GM19023 (cell line): ENCODE results near the gene ARHGAP6.
"Not testable (repeated sequence)": the region's sequence is repeated elsewhere in the genome, so short reads cannot be mapped to it uniquely, and the experiment has no call there.

Experiments used
- ATAC-seq: cut with Tn5 transposase; IDR thresholded peaks from one replicate; pipeline ENCODE4 v1.9.1; 2021; ENCODE audit warnings: mild to moderate bottlenecking, moderate library complexity; ENCODE audit not compliant: unreplicated experiment

Gene ARHGAP6

DNA sequence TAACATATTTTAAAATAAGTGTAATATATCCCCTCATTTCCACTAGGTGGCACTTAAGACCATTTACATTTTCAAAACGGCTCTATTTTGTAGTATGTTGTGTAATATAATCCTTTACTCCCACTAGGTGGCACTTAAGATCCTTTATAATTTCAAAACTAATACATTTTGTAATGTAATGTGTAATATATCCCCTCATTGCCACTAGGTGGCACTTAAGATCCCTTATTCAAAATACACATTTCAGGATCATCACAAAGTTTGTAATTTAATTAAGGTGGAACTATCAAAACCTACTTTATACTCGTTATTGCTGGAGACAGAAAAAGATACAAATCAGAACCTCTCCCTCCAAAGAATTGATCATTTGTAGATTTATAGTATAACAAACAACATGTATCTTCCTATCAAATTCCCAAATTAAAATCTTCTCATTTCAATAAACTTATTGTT, 132.5 kb downstream of the ARHGAP6 start:
- peak; percentile 74 for ATAC-seq

DNA sequence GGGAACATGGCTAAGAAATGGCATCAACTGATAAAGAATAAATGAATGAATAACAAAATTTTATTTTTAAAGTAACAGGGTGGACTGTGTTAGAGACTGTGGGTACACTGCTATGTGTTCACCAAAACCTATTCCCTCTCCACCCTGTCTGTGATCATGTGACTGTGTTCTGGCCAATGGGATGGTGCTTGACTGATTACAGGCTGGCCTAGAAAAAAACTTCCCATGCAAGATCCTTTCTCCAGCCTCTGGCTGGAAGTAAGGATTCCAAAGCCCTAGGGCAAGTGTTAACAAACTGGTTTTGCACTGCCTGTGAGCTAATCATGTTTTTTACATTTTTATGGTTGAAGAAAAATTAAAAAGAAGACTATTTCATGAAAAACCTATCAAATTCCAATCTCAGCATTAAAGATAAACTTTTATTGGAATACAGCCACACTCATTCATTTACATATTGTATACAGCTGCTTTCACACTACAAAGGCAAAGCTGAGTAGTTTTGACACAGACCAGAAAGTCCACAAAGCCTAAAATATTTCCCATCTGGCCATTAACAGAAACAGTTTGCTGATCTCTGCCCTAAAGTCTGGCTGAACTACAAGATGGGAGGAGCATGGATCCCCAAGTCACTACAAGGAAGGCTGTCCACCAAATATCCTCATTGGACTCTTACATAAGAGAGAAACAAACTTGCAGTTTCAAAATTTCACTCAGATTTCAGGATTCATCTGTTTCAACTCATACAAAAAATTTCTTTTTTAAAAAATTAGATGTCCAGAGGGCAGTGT, 133.2 kb downstream of the ARHGAP6 start:
- no peak for ATAC-seq

GRCh38 chrX:11531226-11531625, 134.5 kb downstream of the ARHGAP6 start:
- ATAC-seq: no peak

- no peak for ATAC-seq
These were observed 135.1 kb downstream of the ARHGAP6 start for GRCh38 chrX:11530621-11531020.

- no peak for ATAC-seq
These were observed 137.1 kb downstream of the ARHGAP6 start for GRCh38 chrX:11528623-11529022.

GRCh38 chrX:11525685-11526084, 140.0 kb downstream of the ARHGAP6 start:
- no peak for ATAC-seq

DNA sequence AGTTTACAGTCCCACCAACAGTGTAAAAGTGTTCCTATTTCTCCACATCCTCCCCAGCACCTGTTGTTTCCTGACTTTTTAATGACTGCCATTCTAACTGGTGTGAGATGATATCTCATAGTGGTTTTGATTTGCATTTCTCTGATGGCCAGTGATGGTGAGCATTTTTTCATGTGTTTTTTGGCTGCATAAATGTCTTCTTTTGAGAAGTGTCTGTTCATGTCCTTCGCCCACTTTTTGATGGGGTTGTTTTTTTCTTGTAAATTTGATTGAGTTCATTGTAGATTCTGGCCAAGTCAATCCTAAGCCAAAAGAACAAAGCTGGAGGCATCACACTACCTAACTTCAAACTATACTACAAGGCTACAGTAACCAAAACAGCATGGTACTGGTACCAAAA, 146.5 kb downstream of the ARHGAP6 start:
- ATAC-seq: not testable (repeated sequence)

- ATAC-seq: no peak
These were observed 155.9 kb downstream of the ARHGAP6 start for GRCh38 chrX:11509786-11510185.

GRCh38 chrX:11504234-11504633, 161.5 kb downstream of the ARHGAP6 start:
- no peak for ATAC-seq

DNA sequence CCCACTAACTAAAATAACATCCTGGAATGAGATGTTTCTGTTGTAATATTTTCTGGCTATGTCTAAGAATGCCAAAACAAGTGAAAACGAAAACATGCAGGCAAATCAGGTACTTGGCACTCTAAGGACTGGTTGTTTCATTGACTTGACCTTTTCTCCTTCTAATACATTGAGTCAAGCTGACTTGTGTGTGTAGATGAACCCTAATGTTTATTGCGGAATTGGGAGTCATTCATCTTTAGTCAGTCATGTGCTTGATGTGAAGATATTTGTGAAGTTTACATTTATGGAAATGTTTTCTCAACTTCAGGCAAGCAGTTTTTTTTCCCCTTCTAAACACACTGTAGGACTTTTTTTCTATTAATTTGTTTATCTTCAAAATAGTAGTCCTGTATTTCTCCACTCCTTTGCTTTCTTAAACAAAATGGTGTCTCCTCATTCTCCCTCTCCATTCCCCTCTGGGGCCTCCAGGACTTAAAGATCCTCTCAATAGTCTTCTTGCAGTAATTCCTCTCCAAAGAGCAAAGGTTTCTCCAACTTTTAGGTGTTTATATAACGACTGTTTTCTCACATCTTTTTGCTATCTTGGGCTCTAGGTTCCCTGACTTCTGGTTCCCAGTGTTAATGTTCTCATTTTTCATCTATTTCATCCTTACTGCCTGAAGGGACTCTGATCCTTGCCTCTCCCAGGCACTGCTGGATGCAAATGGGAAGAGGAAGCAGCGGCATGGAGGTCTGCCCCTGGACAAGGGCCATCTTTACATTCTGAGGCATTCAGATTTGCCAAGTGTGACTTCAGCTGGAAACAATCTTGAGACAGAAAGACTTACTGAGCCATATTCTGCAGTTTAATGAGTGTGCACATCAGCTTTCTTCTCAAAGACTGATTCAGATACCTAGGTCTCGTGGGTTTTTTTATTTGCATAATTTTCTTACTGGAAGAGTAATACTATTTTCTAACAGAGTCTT, 166.4 kb downstream of the ARHGAP6 start:
- no peak for ATAC-seq

DNA sequence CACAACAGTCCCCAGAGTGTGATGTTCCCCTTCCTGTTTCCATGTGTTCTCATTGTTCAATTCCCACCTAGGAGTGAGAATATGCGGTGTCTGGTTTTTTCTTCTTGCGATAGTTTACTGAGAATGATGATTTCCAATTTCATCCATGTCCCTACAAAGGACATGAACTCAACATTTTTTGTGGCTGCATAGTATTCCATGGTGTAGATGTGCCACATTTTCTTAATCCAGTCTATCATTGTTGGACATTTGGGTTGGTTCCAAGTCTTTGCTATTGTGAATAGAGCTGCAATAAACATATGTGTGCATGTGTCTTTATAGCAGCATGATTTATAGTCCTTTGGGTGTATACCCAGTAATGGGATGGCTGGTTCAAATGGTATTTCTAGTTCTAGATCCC, 174.3 kb downstream of the ARHGAP6 start:
- not testable (repeated sequence) for ATAC-seq

DNA sequence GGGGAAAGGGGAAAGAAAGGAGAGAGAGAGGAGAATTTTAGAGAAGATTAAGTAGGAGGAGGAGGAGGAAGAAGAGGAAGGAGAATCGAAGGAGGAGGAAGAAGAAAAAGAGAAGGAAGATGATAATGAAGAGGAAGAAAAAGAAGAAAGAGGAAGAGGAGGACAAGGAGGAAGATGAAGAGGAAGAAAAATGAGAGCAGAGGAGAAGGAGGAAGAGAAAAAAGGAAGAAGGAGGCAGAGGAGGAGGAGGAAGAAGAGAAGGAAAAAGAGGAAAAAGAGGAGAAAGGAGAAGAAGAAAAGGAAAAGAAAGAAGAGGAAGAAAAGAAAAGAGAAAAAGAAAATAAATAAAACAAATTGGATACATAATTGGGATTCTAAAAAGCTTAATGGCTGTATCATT, 181.4 kb downstream of the ARHGAP6 start:
- no peak for ATAC-seq

- no peak for ATAC-seq
These were observed 184.7 kb downstream of the ARHGAP6 start for GRCh38 chrX:11481035-11481434.

DNA sequence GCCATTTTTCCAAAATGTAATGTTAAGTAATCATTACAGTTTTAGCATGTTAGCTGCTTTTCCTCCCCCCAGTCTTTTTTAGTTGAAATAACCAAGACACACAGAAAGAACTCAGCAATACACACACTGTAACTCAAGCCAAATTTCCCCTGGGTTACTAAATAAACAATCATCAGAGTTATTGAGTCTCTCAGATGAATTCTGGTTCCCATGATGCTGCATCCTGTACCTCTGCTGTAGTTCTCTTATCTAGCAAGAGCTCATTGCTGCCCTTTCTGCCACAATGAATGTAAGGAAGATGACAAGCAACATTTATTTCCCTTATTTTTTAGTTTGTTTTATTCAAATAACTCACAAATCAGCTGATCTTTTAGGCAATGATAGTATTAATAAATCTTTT, 185.1 kb downstream of the ARHGAP6 start:
- ATAC-seq: no peak

DNA sequence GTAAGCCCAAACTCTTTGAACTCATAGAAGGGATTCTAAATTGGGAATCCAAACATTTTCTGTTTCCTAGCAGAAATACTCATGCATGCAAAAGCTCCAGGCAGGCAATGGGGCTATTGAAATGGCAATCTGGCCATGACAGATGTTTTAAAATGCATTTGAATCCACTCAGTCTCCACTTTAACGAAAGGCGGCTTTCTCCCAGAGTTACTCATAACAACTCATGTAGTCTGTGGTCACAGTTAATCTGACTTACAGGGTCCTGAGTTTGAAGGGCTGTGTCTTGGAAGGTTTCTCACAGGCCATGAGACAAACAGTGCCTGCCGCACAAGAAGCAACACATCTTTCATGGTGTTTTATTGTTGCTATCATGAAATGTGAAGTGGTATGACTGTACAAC, 186.8 kb downstream of the ARHGAP6 start:
- no peak for ATAC-seq

DNA sequence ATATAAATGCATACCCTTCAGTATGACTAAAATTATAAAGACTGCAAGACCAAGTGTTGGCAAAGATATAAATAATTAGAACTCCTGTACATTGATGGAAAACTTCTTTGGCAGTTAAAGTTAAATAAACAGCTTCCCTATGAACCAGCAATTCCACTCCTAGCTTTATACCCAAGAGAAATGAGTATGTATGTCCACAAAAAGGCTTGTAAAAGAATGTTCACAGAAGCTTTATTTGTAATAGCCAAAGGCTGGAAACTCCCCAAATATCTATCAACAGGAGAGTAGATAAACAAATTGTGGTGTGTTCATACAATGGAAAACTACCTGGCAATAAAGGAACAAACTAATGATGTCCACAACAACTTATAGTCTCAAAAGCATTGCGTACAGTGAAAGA, 187.7 kb downstream of the ARHGAP6 start:
- no peak for ATAC-seq

DNA sequence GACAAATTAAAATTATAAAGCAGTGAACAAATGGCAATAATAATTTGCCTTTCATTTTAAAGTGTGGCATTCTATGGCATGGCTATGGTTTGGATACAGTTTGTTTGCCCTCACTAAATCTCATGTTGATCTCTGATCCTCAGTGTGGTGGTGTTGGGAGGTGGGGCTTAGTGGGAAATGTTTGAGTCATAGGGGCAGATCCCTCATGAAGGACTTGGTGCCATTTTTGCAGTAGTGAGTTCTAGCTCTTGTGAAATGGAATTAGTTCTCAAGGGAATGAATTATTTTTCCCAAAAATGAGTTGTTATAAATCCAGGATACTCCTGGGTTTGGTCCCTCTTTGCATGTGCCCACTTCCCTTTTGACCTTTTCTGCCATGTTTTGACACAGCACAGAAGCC, 191.1 kb downstream of the ARHGAP6 start:
- no peak for ATAC-seq

GRCh38 chrX:11474021-11474420, 191.7 kb downstream of the ARHGAP6 start:
- no peak for ATAC-seq

GRCh38 chrX:11472879-11473278, 192.8 kb downstream of the ARHGAP6 start:
- no peak for ATAC-seq

DNA sequence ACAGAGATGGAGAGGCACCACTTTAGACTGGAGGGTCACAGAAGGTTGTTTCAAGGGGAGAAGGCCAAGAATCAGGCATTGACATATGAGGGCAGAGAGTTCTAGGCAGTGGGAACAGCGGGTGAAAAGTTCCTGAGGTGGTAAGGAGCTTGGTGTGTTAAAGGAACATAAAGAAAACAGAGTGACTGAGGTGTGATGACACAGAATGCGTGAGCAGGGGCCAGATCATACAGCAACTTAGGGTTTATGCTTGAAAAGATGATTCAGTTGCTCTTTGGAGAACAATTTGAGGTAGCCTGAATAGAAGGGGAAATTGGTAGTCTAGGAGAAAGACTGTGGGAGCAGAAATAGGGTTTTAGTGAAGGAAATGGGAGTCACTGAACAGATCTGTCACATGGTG, 193.3 kb downstream of the ARHGAP6 start:
- no peak for ATAC-seq

DNA sequence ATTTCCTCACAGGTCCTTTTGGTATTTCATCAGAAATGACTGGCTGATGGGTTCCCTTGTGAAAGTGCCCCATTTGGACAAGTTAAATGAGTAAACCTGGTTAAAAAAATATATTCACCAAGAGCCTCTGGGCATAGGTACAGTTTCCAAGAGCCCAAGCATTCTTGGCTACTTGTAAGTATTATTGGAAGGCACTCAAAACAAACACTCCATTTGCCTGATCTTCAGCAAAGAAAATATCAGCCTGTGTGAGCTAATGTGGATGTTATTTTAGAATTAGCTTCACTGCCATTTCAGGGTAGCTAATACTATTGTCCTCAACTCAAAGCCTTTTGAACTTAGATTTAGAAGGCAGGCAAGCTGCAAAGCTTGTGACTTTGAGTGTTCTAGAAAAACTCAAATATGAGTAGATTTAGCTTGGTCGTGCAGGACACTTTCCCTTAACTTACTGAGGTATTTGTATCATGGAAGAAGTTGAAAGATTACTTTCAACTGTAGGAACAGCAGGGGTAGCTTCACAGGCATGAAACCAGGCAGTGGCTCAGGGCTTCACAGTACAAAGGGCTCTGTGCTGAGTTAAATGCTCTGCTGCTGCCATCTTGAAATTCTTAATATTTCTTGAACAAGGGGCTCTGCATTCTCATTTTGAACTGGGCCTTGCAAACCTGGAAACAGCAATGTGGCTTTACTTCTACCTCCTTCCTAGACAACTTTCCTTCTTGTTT, 195.3 kb downstream of the ARHGAP6 start:
- ATAC-seq: no peak
